Subcutaneous adipose tissue (tissue), 4 donors: ENCODE results near the gene B3GALT6. TPM values are rescaled to one million over a fixed set of nuclear protein-coding genes. Genes with fewer than 3 reads are reported as not detected.

Experiments
- CTCF ChIP-seq: fragments of 450-650 bp; IDR thresholded peaks from one replicate; pipeline ENCODE4 v1.5.1; 2016; ENCODE audit warnings: low read depth, mild to moderate bottlenecking, control low read depth, antibody characterized with exemption, moderate library complexity
- total RNA-seq, 4 donors: library from RNA; depleted of rRNA; stranded (reverse); fragments of >200 nt; gene quantifications; one replicate each; pipeline ENCODE4 v1.1.0, GENCODE V29; 2016

Gene B3GALT6
- total RNA-seq, 4 donors from 2014 or later: 7.2 to 13.9 (median 7.8) TPM

GRCh38 chr1:1242461-1243265, 10.6 kb downstream of the B3GALT6 start:
- TF ChIP-seq CTCF: no peak

DNA sequence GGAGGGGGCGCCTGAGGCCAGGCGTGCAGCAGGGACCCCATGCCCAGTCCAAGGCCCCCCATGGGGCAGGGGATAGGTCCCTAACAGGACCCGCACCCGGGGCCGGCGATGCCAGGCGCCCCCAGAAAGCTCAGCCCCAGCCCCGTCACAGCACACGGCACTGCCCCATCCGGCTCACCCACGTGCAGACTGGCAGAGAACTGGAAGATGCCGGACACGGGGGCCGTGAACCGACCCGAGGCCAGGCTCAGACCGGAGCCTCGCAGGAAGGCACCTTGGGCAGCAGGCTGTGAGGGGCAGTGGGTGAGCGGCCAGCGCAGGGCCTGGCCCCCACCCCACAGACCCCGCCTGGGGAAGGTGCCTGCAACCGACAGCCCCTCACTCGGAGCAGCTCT, 11.2 kb downstream of the B3GALT6 start:
- no peak for TF ChIP-seq CTCF

GRCh38 chr1:1243807-1244191, 11.8 kb downstream of the B3GALT6 start:
- no peak for TF ChIP-seq CTCF

DNA sequence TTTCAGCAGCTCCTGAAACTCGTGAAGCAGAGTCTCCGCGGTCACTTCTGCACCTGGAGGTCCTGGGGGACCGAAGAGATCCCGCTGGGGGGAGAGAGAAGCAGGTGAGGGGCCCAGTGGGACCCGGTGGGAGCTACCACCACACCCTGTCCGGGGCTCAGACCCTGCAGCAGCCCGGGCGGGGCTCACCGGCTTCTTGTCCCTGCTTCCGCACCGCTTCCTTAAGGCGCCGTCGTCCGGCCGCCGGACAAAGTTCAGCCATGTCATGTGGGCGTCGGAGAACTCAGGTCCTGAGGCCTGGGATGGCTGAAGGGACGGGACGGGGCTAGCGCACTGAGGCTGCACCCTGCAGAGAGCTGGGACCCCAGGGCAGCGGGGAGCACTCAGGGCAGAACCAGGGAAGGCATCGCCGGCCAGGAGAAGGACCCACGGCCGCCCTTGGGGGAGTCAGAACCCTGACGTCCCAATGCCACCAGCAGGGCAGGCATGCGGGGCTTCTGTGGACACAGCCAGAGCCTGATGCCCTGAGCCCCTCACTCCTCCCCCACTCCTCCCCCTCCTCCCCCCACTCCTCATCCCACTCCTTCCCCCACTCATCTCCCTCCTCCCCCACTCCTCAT, 12.3 kb downstream of the B3GALT6 start:
- TF ChIP-seq CTCF: no peak

DNA sequence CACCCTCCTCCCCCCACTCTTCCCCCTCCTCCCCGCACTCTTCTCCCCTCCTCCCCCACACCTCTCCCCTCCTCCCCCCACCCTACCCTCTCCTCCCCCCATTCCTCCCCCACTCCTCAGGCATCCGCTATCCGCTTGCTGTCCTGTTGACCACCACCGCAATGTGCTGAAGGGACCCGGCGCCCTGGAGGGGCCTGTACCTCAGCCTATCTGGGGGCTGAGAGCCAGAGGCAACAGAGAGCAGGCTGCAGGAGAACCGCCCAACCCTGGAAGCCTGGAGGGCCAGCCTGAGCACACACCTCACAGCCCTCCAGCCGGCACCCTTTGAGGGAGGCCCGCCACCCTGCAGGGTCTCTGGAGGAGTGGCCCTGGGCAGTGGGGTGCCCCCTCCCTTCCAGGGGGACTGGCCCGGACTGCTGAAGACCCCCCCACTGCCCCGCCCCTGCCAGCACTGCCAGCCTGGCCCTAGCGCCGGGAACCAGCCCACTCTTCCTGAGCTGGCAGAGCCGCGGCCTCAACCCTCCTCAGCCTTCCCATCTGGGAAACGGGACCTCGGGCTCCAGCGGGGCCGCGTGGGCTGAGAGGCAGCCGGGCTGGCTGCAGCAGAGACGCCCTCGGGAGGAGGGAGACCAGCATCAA, 13.3 kb downstream of the B3GALT6 start:
- no peak for TF ChIP-seq CTCF

GRCh38 chr1:1245817-1246576, 14.0 kb downstream of the B3GALT6 start:
- no peak for TF ChIP-seq CTCF
